SJSA1 (cell line): ENCODE measurements around the gene TSPYL6. TPM values are rescaled to one million over a fixed set of nuclear protein-coding genes. Genes with fewer than 3 reads are reported as not detected.
"Not testable (repeated sequence)": the region's sequence is repeated elsewhere in the genome, so short reads cannot be mapped to it uniquely, and the experiment has no call there.

ENCODE experiments used
- DNase-seq, 2 experiments: peaks; one replicate each; pipeline ENCODE4 v3.0.0-alpha.2; 2015 to 2020; ENCODE audit warnings: low spot score in 2 of 2, low read depth in 1 of 2
- H3K27ac ChIP-seq: fragments of 250-450 bp; sonication (Bioruptor Pico); 2 replicates; pipeline ENCODE4 v1.5.1; 2020; ENCODE audit warnings: mild to moderate bottlenecking, moderate library complexity
- H3K27me3 ChIP-seq: fragments of 250-450 bp; sonication (Bioruptor Pico); replicated peaks from 2 replicates; pipeline ENCODE4 v1.5.1; 2020; ENCODE audit warnings: mild to moderate bottlenecking, moderate library complexity
- H3K36me3 ChIP-seq: fragments of 250-450 bp; sonication (Bioruptor Pico); 2 replicates; pipeline ENCODE4 v1.5.1; 2020; ENCODE audit warnings: mild to moderate bottlenecking
- H3K4me1 ChIP-seq: fragments of 250-450 bp; sonication (Bioruptor Pico); replicated peaks from 2 replicates; pipeline ENCODE4 v1.6.1; 2021; ENCODE audit warnings: mild to moderate bottlenecking
- H3K4me3 ChIP-seq: fragments of 250-450 bp; sonication (Bioruptor Pico); 2 replicates; pipeline ENCODE4 v1.5.1; 2020; ENCODE audit warnings: mild to moderate bottlenecking
- H3K9me3 ChIP-seq: fragments of 250-450 bp; sonication (Bioruptor Pico); replicated peaks from 2 replicates; pipeline ENCODE4 v1.5.1; 2020; ENCODE audit warnings: mild to moderate bottlenecking
- total RNA-seq: library from RNA; depleted of rRNA; stranded (reverse); fragments of >200 nt; shearing (Covaris generic); gene quantifications from 2 replicates; pipeline ENCODE4 v1.2.3, GENCODE V29; 2014; rRNA removed

The TSPYL6 gene
- total RNA-seq = not detected in 2 replicates

GRCh38 chr2:54256091-54256694, at the start of gene TSPYL6:
TSS of gene TSPYL6 (minus strand) at chr2:54256229. CDS start at chr2:54256151, 78 bp downstream.
- Histone ChIP-seq H3K9me3 (no peaks in the 10 kb centered on the region), H3K36me3 (no peaks in the 10 kb centered on the region), H3K27me3 (no peaks in the 10 kb centered on the region), H3K27ac (no peak within 1 kb of the TSS), H3K4me1 (peaks cover 31% of the 10 kb centered on the region), H3K4me3 (no peak within 1 kb of the TSS)
- no peak for DNase-seq

- Histone ChIP-seq H3K27me3 (no peaks in the 10 kb centered on the region), H3K4me1 (peaks cover 8% of the 10 kb centered on the region), H3K27ac (no peak overlapping the region), H3K36me3 (no peaks in the 10 kb centered on the region), H3K9me3 (no peaks in the 10 kb centered on the region), H3K4me3 (no peak overlapping the region)
- no peak for DNase-seq
Measured at GRCh38 chr2:54303631-54304030, 47.6 kb upstream of the TSPYL6 start.

DNA sequence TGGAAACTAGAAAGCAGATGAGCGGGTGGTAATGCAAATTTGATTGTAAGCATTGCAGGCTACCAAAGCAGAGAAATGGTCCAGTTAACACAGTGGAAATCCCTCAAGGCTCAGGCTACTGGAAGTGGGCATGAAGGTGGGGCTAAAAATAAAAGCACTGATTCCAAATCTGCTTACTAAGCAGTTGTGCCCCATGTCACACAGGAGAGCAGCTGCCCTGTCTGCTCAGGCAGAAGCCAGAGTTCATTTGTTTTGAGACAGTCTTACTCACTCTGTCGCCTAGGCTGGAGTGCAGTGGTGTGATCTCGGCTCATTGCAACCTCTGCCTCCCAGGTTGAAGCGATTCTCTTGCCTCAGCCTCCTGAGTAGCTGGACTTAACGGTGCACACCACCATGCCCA, 42.5 kb upstream of the TSPYL6 start:
- Histone ChIP-seq H3K27me3 (no peaks in the 10 kb centered on the region), H3K4me3 (no peak overlapping the region), H3K36me3 (no peaks in the 10 kb centered on the region), H3K27ac (no peak overlapping the region), H3K4me1 (no peaks in the 10 kb centered on the region), H3K9me3 (no peaks in the 10 kb centered on the region)
- no peak for DNase-seq

DNA sequence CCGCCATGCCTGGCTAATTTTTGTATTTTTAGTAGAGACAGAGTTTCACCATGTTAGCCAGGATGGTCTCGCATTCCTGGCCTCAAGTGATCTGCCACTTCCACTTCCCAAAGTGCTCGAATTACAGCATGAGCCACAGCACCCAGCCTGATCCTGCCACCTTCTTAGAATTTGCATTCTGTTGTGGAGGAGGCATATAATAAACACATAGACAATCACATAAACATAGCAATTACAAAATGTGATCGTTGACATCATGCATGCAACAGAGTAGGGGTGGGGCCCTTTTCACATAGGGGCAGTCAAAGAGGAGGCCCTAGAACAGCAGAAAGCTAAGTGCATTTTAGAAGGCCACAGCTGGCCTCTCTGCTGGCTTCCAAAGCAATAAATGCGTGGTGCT, 39.9 kb upstream of the TSPYL6 start:
- no peak for DNase-seq
- no peak overlapping the region for H3K4me3 ChIP-seq
- no peaks in the 10 kb centered on the region for H3K9me3 ChIP-seq
- no peaks in the 10 kb centered on the region for H3K4me1 ChIP-seq
- H3K36me3 ChIP-seq = no peaks in the 10 kb centered on the region
- H3K27ac ChIP-seq = no peak overlapping the region
- no peaks in the 10 kb centered on the region for H3K27me3 ChIP-seq

GRCh38 chr2:54294665-54295064, 38.6 kb upstream of the TSPYL6 start:
- not testable (repeated sequence) for H3K9me3 ChIP-seq, H3K36me3 ChIP-seq, H3K27me3 ChIP-seq, DNase-seq, H3K4me1 ChIP-seq, H3K4me3 ChIP-seq, H3K27ac ChIP-seq

DNA sequence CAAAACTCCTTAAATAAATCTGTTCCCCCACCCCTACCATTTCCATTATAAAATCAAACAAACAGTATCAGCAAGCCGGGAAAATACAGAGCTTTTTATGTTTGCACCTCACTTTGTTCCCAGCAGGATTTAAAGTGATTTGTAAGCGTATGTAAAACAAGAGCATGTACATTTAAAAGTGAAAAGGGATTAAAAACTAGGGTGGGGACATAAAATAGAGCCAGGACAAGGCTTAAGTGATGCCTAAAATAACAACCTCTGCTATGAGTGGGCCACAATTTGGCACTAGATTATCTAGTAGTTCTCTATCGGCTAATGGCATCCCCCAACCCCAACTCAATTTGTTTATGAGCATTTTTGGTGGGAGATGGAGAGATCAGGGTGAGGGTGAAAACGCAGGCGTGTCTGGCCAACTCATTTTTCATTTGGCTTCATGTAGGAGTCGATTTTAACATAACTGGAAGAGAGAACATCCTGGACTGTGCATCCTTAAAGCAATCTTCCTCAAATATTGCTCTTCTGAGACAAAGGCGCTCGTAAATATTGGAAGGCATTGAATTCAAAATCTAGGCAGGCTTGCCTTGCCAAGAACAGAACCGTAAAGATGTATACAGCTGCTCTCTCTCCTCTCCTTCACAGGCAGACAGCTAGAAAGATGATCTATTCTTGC, 34.5 kb upstream of the TSPYL6 start:
- no peak for DNase-seq
- no peaks in the 10 kb centered on the region for H3K27me3 ChIP-seq
- H3K36me3 ChIP-seq = no peaks in the 10 kb centered on the region
- no peak overlapping the region for H3K27ac ChIP-seq
- H3K4me1 ChIP-seq = no peaks in the 10 kb centered on the region
- H3K9me3 ChIP-seq = no peaks in the 10 kb centered on the region
- H3K4me3 ChIP-seq = no peak overlapping the region

DNA sequence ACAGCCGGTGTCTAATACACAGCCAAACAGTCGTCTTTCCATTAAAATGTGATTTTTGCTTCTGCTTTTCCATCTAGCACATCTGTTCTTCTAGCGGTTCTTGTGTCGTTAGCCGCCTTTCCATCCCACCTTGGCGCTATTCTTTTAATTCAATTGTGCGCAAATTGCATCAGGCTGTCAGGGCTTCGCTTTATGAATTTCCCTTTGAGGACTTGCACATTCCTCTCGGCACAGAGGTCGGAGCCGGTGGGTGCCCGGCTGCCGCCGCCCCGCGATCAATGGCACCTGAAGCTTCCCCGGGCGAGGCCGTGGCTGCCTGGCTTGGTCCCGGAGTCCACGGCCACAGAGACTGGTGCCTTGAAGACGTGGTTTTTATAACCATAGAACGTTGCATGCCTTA, 33.9 kb upstream of the TSPYL6 start:
- H3K4me1 ChIP-seq = no peaks in the 10 kb centered on the region
- H3K4me3 ChIP-seq = no peak overlapping the region
- no peak for DNase-seq
- H3K27me3 ChIP-seq = no peaks in the 10 kb centered on the region
- H3K27ac ChIP-seq = no peak overlapping the region
- H3K9me3 ChIP-seq = no peaks in the 10 kb centered on the region
- H3K36me3 ChIP-seq = no peaks in the 10 kb centered on the region

DNA sequence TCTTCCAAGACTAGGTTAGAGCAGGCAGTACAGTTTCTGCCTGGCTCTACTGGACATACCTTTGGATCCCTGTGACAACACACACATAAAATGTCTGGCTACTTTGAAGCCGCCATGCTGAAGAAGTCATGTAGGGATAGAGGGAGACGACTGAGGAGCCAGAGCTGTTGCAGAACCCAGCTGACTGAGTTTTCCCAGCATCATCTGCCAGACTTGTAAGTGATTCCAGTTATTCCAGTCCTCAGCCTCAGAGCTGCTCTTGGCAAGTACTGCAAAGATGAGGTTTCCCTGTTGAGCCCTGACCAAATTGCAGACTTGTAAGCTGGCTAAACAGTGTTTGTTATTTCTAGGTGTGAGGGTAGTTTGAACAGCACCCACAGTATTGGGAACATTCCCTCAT, 31.5 kb upstream of the TSPYL6 start:
- Histone ChIP-seq H3K36me3 (no peaks in the 10 kb centered on the region), H3K4me1 (no peaks in the 10 kb centered on the region), H3K9me3 (no peaks in the 10 kb centered on the region), H3K4me3 (no peak overlapping the region), H3K27ac (no peak overlapping the region), H3K27me3 (no peaks in the 10 kb centered on the region)
- DNase-seq = no peak

DNA sequence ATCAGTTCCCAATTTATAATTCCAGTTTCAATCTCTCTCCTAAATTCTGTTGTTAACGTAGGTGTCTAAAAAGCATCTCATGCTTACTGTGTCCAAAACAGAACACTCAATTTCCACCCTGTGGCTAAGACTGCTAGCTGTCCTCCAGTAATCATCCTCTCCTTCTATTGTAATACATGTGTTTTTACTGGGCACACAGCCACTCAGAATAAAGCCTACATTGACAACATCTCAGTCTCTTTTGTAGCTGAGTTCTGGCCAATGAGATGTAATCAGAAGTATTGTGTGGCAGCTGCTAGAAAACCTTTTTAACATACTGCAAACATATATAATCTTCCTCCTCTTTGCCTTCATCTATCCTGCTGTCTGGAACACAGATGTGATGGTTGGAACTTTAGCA, 29.4 kb upstream of the TSPYL6 start:
- no peaks in the 10 kb centered on the region for H3K4me1 ChIP-seq
- H3K4me3 ChIP-seq = no peak overlapping the region
- no peaks in the 10 kb centered on the region for H3K9me3 ChIP-seq
- H3K27ac ChIP-seq = no peak overlapping the region
- H3K27me3 ChIP-seq = no peaks in the 10 kb centered on the region
- H3K36me3 ChIP-seq = no peaks in the 10 kb centered on the region
- no peak for DNase-seq

- no peak overlapping the region for H3K27ac ChIP-seq
- no peak for DNase-seq
- no peak overlapping the region for H3K4me3 ChIP-seq
- H3K4me1 ChIP-seq = no peaks in the 10 kb centered on the region
- no peaks in the 10 kb centered on the region for H3K9me3 ChIP-seq
- no peaks in the 10 kb centered on the region for H3K27me3 ChIP-seq
- H3K36me3 ChIP-seq = no peaks in the 10 kb centered on the region
Measured at GRCh38 chr2:54284826-54285225, 28.8 kb upstream of the TSPYL6 start.

DNA sequence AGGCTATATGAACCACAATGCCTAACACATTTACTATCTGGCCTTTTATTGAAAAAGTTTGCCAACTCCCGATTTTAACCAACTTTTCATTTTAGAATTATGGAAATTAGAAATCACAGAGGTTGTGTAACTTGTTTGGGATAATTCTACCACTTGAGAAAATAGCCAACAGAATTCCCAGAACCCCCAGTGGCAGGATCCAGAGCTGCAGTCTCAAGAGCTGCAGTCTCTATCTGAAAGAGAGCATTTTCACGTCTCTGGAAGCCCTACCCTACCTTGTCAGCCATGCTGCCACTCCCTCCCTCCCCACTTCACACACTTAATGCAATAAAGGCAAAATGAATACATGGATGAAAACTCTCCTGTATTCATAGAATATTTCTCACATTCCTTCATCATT, 23.4 kb upstream of the TSPYL6 start:
- no peaks in the 10 kb centered on the region for H3K36me3 ChIP-seq
- H3K27ac ChIP-seq = no peak overlapping the region
- H3K4me1 ChIP-seq = no peaks in the 10 kb centered on the region
- no peaks in the 10 kb centered on the region for H3K9me3 ChIP-seq
- no peak overlapping the region for H3K4me3 ChIP-seq
- DNase-seq = no peak
- no peaks in the 10 kb centered on the region for H3K27me3 ChIP-seq

DNA sequence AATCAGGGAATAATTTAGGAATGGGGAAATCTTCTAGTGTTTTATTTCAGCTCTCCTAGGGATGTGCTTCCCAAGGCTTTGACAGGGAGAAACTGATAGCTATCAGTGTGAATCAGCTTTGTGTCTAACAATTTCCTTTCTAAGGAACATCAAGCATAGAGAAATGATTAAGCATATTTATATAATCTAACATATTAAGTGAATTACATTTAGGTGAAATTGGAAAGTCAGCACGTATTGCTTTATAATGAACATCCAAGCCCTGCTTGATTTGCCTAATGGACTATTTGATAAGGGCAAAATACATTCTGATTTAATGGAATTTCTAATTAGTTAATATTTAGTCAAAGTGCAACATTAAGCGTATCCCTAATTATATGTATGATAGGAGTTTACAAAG, 19.5 kb upstream of the TSPYL6 start:
- no peaks in the 10 kb centered on the region for H3K27me3 ChIP-seq
- H3K36me3 ChIP-seq = no peaks in the 10 kb centered on the region
- H3K27ac ChIP-seq = no peak overlapping the region
- no peak for DNase-seq
- no peaks in the 10 kb centered on the region for H3K4me1 ChIP-seq
- H3K4me3 ChIP-seq = no peak overlapping the region
- H3K9me3 ChIP-seq = no peaks in the 10 kb centered on the region

DNA sequence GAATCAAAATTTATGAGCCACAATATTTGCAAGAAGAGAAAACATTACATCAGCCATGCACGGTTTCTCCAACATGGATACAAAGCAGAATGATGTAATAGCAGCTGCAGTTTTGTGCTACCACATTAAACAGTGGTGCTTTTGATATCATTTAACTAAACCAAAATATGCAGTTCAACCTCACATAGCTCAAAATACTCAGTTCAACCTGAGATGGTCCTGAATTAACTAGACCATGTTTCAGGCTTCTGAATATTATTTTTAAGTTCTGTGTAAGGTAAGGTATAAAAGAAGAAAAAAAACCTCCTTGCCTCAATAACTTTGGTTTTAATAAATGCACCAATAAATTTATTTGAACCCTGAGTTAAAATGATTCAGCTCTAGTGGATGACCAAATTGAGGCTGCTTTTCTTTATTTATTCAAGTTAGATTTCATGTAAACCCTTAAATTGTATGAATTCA, 18.8 kb upstream of the TSPYL6 start:
- Histone ChIP-seq H3K36me3 (no peaks in the 10 kb centered on the region), H3K27me3 (no peaks in the 10 kb centered on the region), H3K4me1 (no peaks in the 10 kb centered on the region), H3K4me3 (no peak overlapping the region), H3K27ac (no peak overlapping the region), H3K9me3 (no peaks in the 10 kb centered on the region)
- no peak for DNase-seq

DNA sequence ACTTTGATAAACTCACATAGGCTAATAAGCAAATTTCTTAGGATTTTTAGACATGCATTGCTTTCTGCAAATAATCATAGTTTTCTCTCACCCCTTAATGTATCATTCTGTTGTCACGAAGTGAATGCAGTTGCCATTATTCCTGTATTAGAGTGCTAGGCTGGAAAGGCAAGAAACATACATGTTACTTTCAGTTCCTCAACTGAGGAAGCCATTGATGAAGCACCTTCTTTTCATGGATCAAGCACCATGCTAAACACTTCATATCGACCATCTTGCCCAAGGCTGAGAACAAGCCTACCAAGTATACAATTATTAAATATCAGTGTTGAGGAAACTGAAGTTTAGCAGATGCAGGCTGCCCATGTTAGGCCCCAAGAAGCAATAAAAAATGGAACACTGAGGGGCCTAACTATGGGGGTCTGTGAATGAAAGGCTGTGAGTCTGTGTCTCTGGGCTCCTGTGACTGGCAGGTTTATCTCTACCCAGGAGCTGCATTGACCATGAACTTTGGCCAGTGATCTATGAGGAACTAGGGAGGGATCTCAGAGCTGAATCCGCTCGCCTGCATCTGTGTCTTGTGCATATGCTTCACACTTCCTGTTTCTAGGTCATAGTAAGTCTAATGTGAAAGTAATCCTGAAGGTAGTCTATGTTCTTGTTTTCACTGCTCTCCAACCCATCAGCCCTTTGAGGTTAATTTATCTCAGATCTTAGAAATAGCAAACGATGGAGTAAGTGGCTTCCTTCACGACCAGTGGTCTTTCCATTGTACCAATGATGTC, 16.0 kb upstream of the TSPYL6 start:
- Histone ChIP-seq H3K4me1 (no peaks in the 10 kb centered on the region), H3K9me3 (no peaks in the 10 kb centered on the region), H3K36me3 (no peaks in the 10 kb centered on the region), H3K27me3 (no peaks in the 10 kb centered on the region), H3K27ac (no peak overlapping the region), H3K4me3 (no peak overlapping the region)
- DNase-seq = no peak
